Kidney epithelial cell (primary cell): Measurements from ENCODE around the gene LY9. TPM values are rescaled to one million over a fixed set of nuclear protein-coding genes. Genes with fewer than 3 reads are reported as not detected.

Experiments used
- DNase-seq: peaks from one replicate; pipeline ENCODE4 v3.0.0-alpha.2; 2010; ENCODE audit warnings: low read depth
- H3K27me3 ChIP-seq: 2 replicates; pipeline ENCODE4 v1.6.0; 2011; ENCODE audit warnings: low read length; ENCODE audit not compliant: control insufficient read depth, insufficient read depth
- H3K36me3 ChIP-seq: 2 replicates; pipeline ENCODE4 v1.5.1; 2011; ENCODE audit warnings: low read length; ENCODE audit not compliant: control insufficient read depth, insufficient read depth
- H3K4me3 ChIP-seq: 2 replicates; pipeline ENCODE4 v1.5.1; 2011; ENCODE audit warnings: low read depth, mild to moderate bottlenecking, control low read depth, low read length
- total RNA-seq: library from RNA; depleted of rRNA; stranded (reverse); fragments of >200 nt; gene quantifications from 2 replicates; pipeline ENCODE4 v1.2.3, GENCODE V29; 2015
- TF ChIP-seq, protein P1 (sequence below): IDR thresholded peaks from 2 replicates; pipeline ENCODE4 v1.5.1; 2011; ENCODE audit warnings: mild to moderate bottlenecking, moderate library complexity, low read length, control low read depth, inconsistent platforms; ENCODE audit not compliant: insufficient read depth, poor library complexity, severe bottlenecking

The LY9 gene
- not detected in 2 replicates for total RNA-seq

- no peaks in the 10 kb centered on the region for H3K27me3 ChIP-seq
- TF ChIP-seq, protein P1, sequence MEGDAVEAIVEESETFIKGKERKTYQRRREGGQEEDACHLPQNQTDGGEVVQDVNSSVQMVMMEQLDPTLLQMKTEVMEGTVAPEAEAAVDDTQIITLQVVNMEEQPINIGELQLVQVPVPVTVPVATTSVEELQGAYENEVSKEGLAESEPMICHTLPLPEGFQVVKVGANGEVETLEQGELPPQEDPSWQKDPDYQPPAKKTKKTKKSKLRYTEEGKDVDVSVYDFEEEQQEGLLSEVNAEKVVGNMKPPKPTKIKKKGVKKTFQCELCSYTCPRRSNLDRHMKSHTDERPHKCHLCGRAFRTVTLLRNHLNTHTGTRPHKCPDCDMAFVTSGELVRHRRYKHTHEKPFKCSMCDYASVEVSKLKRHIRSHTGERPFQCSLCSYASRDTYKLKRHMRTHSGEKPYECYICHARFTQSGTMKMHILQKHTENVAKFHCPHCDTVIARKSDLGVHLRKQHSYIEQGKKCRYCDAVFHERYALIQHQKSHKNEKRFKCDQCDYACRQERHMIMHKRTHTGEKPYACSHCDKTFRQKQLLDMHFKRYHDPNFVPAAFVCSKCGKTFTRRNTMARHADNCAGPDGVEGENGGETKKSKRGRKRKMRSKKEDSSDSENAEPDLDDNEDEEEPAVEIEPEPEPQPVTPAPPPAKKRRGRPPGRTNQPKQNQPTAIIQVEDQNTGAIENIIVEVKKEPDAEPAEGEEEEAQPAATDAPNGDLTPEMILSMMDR = no peak
- DNase-seq = no peak
- H3K4me3 ChIP-seq = no peak within 1 kb of the TSS
- no peaks in the 10 kb centered on the region for H3K36me3 ChIP-seq
Observed at GRCh38 chr1:160795951-160796383, at the start of gene LY9. TSS of gene LY9 (plus strand) at chr1:160796174. CDS start at chr1:160796188, 14 bp downstream.

DNA sequence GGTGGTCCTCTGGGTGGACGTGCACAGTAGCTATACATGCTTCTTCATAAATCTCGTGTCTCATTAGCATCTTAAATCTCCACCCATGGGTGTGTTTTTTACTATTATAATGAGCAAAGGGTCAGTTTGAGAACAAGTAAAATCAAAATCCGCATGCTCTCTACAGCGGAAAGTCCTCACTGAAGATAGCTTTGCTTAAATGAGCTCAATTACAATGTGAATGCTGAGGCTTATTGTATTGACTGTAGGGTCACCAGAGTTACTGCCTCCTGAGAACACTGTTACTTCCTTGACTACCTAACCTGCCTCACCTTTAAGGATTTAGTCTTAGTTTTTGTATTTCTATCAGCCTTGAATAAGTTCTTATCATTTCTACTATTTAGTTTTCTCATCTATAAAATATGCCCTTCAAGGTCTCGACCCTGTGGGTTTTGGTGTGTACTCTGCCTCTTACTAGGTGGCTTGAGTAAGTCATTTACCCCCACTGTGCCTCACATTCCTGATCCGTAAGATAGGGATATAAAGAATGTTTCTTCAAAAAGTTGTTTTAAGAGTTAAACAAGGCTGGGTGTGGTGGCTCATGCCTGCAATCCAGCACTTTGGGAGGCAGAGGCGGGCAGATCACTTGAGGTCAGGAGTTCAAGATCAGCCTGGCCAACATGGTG is 49.0 kb upstream of the LY9 start:
- Histone ChIP-seq H3K27me3 (no peaks in the 10 kb centered on the region), H3K4me3 (no peak overlapping the region), H3K36me3 (no peaks in the 10 kb centered on the region)
- TF ChIP-seq, protein P1 = no peak
- no peak for DNase-seq

- TF ChIP-seq, protein P1 = no peak
- no peaks in the 10 kb centered on the region for H3K36me3 ChIP-seq
- no peaks in the 10 kb centered on the region for H3K27me3 ChIP-seq
- no peak for DNase-seq
- no peak overlapping the region for H3K4me3 ChIP-seq
Observed at GRCh38 chr1:160747717-160748116, 48.3 kb upstream of the LY9 start.

GRCh38 chr1:160748181-160748877 is 47.6 kb upstream of the LY9 start:
- no peaks in the 10 kb centered on the region for H3K27me3 ChIP-seq
- H3K36me3 ChIP-seq = no peaks in the 10 kb centered on the region
- H3K4me3 ChIP-seq = no peak overlapping the region
- TF ChIP-seq, protein P1 = peak; percentile 10
- DNase-seq = no peak

- no peaks in the 10 kb centered on the region for H3K36me3 ChIP-seq
- TF ChIP-seq, protein P1 = no peak
- DNase-seq = no peak
- H3K4me3 ChIP-seq = no peak overlapping the region
- H3K27me3 ChIP-seq = no peaks in the 10 kb centered on the region
Observed at GRCh38 chr1:160748878-160749269, 47.1 kb upstream of the LY9 start.

- H3K36me3 ChIP-seq = no peaks in the 10 kb centered on the region
- DNase-seq = no peak
- TF ChIP-seq, protein P1 = no peak
- H3K4me3 ChIP-seq = no peak overlapping the region
- H3K27me3 ChIP-seq = no peaks in the 10 kb centered on the region
Observed at GRCh38 chr1:160750608-160751007, 45.4 kb upstream of the LY9 start.
